Fibroblast of mammary gland (primary cell): ENCODE measurements around the gene RBFOX1.

ENCODE experiments used
- DNase-seq: peaks from one replicate; pipeline ENCODE4 v3.0.0-alpha.2; 2010; ENCODE audit warnings: low read depth
- H3K4me3 ChIP-seq: 2 replicates; pipeline ENCODE4 v1.5.1; 2011; ENCODE audit warnings: low read depth, mild to moderate bottlenecking, low read length, moderate library complexity; ENCODE audit not compliant: control insufficient read depth
- TF ChIP-seq, protein P1 (sequence below): conservative IDR thresholded peaks from 2 replicates; pipeline ENCODE4 v1.5.1; 2011; ENCODE audit warnings: low read depth, low read length, inconsistent platforms; ENCODE audit not compliant: control insufficient read depth, insufficient read depth

RBFOX1 gene

GRCh38 chr16:7456211-7456610 is 123.6 kb downstream of the RBFOX1 start:
- no peak for DNase-seq
- H3K4me3 ChIP-seq, result no peak overlapping the region
- TF ChIP-seq, protein P1, sequence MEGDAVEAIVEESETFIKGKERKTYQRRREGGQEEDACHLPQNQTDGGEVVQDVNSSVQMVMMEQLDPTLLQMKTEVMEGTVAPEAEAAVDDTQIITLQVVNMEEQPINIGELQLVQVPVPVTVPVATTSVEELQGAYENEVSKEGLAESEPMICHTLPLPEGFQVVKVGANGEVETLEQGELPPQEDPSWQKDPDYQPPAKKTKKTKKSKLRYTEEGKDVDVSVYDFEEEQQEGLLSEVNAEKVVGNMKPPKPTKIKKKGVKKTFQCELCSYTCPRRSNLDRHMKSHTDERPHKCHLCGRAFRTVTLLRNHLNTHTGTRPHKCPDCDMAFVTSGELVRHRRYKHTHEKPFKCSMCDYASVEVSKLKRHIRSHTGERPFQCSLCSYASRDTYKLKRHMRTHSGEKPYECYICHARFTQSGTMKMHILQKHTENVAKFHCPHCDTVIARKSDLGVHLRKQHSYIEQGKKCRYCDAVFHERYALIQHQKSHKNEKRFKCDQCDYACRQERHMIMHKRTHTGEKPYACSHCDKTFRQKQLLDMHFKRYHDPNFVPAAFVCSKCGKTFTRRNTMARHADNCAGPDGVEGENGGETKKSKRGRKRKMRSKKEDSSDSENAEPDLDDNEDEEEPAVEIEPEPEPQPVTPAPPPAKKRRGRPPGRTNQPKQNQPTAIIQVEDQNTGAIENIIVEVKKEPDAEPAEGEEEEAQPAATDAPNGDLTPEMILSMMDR, result no peak

- no peak overlapping the region for H3K4me3 ChIP-seq
- TF ChIP-seq, protein P1, result no peak
- no peak for DNase-seq
Observed at GRCh38 chr16:7458144-7458543, 125.5 kb downstream of the RBFOX1 start.

DNA sequence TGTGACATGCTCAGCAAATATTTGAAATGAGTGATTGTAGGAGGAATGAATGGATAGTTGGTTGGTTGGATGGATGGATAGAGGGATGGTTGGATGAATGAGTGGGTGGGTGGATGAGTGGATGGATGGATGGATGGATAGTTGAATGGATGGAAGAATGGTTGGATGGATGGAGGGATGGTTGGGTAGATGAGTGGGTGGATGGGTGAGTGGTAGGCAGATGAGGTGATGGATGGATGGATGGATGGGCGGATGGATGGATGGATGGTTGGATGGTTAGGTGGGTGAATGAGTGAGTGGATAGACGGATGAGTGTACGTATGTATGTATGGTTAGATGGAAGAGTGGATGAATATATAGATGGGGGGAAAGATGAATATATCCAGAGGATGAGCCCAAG is 137.7 kb downstream of the RBFOX1 start:
- no peak for DNase-seq
- H3K4me3 ChIP-seq, result no peak overlapping the region
- TF ChIP-seq, protein P1, result no peak

DNA sequence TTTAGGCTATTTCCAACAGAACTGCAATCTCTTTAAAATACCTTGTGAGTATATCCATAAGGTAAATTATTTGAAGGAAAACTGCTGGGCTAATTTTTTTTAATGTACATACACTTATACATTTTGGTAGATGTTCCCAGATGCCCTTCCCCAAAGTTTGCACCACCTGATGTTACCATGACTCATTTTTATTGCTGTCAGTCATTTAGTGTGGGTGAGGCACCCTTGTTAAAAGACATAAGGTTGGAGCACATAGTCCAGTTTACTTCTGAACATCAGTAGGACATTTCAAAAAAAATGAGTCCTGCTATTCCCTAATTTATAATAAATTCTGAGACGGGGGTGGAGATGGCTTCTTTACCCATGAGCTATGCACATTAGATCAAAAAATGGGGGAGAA is 138.6 kb downstream of the RBFOX1 start:
- no peak overlapping the region for H3K4me3 ChIP-seq
- TF ChIP-seq, protein P1, result no peak
- DNase-seq, result no peak

DNA sequence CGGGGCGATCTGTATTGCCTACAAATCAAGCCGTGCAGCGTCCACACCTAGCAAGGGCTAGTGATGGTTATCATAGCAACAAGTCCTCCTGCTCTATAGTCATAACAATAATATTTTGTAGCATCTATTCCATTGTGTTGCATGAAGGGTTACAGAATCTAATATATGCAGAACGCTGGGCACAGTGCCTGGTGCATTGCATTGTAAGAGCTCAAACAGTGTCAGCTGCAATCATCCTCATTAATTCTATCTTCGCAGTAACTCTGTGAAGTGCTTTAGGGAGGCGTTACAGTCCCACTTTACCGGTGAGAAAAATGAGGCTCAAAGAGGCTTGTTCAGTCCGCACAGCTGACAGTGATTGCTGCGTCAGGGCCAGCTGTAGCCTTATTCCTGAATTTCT is 149.4 kb downstream of the RBFOX1 start:
- DNase-seq, result no peak
- TF ChIP-seq, protein P1, result no peak
- no peak overlapping the region for H3K4me3 ChIP-seq

DNA sequence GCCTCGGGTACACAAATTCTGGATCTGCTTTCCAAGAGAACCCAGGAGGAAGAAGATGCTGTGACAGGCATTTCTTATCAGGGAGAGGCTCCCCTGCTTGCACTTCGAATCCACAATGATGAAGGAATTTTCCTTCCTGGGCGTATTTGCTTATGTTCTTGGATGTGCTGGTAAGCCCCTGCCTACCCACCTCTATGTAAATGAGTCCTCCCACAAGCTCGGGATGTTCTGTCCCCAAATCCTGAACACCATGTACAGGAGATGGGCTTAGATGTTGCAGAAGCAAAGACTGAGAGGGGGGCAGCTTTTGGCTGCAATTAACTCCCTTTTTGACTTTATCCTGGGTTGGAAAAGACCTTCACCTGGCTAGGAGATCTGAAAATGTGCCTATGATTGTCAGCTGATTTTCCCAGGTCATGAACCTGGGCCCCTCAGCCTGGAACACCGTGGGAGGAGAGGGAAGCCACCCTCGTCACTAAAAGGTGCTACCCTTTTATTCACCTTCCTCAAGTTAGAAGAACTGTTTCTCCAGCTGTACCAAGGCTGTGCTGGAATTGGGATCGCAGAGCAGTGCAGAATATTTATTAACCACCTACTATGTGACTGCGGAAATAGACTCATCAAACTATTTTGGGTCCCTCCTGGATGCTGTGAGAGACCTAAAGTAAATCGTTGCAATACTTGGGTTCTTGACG is 150.1 kb downstream of the RBFOX1 start:
- TF ChIP-seq, protein P1, result no peak
- no peak overlapping the region for H3K4me3 ChIP-seq
- DNase-seq, result no peak
